Measurements from ENCODE around the gene CDKN2AIP. TPM values are rescaled to one million over a fixed set of nuclear protein-coding genes. Genes with fewer than 3 reads are reported as not detected.

The CDKN2AIP gene
- total and polyA plus RNA-seq, 9 donors: 14.2 to 28.8 (median 19.2) TPM

DNA sequence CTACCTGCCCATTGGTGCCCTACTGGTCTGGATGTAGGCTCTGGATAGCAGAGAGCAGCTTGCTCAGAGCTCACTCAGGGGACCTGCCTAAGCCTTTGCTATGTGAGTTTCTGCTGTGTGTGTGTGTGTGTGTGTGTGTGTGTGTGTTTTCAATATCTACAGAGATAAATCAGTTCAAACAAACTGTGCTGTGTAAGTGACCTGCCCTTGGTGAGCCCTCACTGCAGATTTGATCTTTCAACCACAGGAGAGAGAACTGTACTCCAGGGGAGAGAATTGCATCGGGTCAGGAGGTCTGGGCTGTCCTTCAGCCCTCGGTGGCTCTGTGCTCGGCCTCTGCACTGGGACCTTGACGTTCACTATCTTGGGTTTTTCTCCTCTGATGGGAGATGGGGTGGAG lies 35.0 kb upstream of the CDKN2AIP start:
- TF ChIP-seq EP300 (IDR thresholded peaks at IDR 0.05) (no peak), POLR2A (IDR thresholded peaks at IDR 0.05) (no peak)
- TF ChIP-seq, protein P1, sequence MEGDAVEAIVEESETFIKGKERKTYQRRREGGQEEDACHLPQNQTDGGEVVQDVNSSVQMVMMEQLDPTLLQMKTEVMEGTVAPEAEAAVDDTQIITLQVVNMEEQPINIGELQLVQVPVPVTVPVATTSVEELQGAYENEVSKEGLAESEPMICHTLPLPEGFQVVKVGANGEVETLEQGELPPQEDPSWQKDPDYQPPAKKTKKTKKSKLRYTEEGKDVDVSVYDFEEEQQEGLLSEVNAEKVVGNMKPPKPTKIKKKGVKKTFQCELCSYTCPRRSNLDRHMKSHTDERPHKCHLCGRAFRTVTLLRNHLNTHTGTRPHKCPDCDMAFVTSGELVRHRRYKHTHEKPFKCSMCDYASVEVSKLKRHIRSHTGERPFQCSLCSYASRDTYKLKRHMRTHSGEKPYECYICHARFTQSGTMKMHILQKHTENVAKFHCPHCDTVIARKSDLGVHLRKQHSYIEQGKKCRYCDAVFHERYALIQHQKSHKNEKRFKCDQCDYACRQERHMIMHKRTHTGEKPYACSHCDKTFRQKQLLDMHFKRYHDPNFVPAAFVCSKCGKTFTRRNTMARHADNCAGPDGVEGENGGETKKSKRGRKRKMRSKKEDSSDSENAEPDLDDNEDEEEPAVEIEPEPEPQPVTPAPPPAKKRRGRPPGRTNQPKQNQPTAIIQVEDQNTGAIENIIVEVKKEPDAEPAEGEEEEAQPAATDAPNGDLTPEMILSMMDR (IDR thresholded peaks at IDR 0.05): no peak
- 86 to 88% (median 87%) methylated on average over 4 of the region's 4 CpGs for WGBS, 3 donors
- H3K36me3 ChIP-seq: no peaks in the 10 kb centered on the region
- no peaks in the 10 kb centered on the region for H3K4me1 ChIP-seq (ENCODE audit: insufficient read depth)
- no peak overlapping the region for H3K4me3 ChIP-seq
- no peaks in the 10 kb centered on the region for H3K9me3 ChIP-seq
- no peak overlapping the region for H3K27ac ChIP-seq
- intact Hi-C loops (cut with DNase I): no loop called here
- no peaks in the 10 kb centered on the region for H3K27me3 ChIP-seq
- DNase-seq: no peak

- intact Hi-C loops (cut with DNase I): no loop called here
- Histone ChIP-seq H3K27ac (no peak overlapping the region), H3K36me3 (no peaks in the 10 kb centered on the region), H3K4me1 (ENCODE audit: insufficient read depth) (no peaks in the 10 kb centered on the region), H3K4me3 (no peak overlapping the region), H3K27me3 (no peaks in the 10 kb centered on the region), H3K9me3 (no peaks in the 10 kb centered on the region)
- TF ChIP-seq EP300 (IDR thresholded peaks at IDR 0.05) (no peak), POLR2A (IDR thresholded peaks at IDR 0.05) (no peak)
- TF ChIP-seq, protein P1 (IDR thresholded peaks at IDR 0.05): no peak
- DNase-seq: no peak
- 83 to 89% (median 85%) methylated on average over 9 of the region's 9 CpGs for WGBS, 3 donors
Observed at GRCh38 chr4:183409934-183410333, 34.5 kb upstream of the CDKN2AIP start.

GRCh38 chr4:183411291-183411861 lies 33.1 kb upstream of the CDKN2AIP start:
- Histone ChIP-seq H3K27ac (no peak overlapping the region), H3K4me1 (ENCODE audit: insufficient read depth) (no peaks in the 10 kb centered on the region), H3K4me3 (no peak overlapping the region), H3K36me3 (no peaks in the 10 kb centered on the region), H3K9me3 (no peaks in the 10 kb centered on the region), H3K27me3 (no peaks in the 10 kb centered on the region)
- 87 to 90% (median 90%) methylated on average over 11 of the region's 11 CpGs for WGBS, 3 donors
- intact Hi-C loops (cut with DNase I): no loop called here
- TF ChIP-seq, protein P1 (IDR thresholded peaks at IDR 0.05): no peak
- no peak for DNase-seq

DNA sequence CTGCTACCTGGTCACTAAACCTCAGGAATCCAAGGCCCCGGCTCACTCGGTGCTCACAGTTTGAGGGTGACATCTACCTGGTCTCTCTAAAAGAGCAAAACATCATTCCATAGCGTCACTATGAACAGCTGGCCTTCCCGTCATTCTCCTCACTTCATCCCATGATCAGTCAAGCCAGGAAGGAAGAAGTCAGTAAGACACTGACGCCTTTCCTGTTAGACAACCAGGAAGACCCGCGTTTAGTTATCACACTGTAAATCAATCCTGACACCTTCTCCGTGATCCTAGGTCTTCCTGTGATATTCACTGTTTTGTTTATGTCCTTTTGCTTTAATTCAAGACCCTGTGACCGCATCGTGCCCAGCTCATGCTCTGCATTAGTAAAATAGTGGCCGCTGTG lies 31.6 kb upstream of the CDKN2AIP start:
- WGBS, 3 donors: 72 to 79% (median 76%) methylated on average over 11 of the region's 11 CpGs

More for the DNA sequence above, 31.6 kb upstream of the CDKN2AIP start:
- Histone ChIP-seq H3K9me3 (no peaks in the 10 kb centered on the region), H3K4me1 (ENCODE audit: insufficient read depth) (no peaks in the 10 kb centered on the region), H3K36me3 (no peaks in the 10 kb centered on the region), H3K27ac (no peak overlapping the region), H3K4me3 (no peak overlapping the region), H3K27me3 (no peaks in the 10 kb centered on the region)
- intact Hi-C loops (cut with DNase I): no loop called here
- TF ChIP-seq EP300 (IDR thresholded peaks at IDR 0.05) (no peak), POLR2A (IDR thresholded peaks at IDR 0.05) (no peak)
- TF ChIP-seq, protein P1 (IDR thresholded peaks at IDR 0.05): no peak
- DNase-seq: peak in 1 of 5 donors; percentile 9
